PC-3 (cell line): ENCODE results near the gene EIF6.

Source experiments
- CTCF ChIP-seq: fragments of 300-600 bp; sonication (generic); conservative IDR thresholded peaks from 2 replicates; pipeline ENCODE4 v1.5.1; 2017; ENCODE audit warnings: antibody characterized with exemption, low read depth, mild to moderate bottlenecking, low read length
- EZH2phosphoT487 ChIP-seq: fragments of 300-600 bp; sonication (generic); IDR thresholded peaks from 2 replicates; pipeline ENCODE4 v1.6.1; 2018; ENCODE audit warnings: mild to moderate bottlenecking, antibody characterized with exemption, low read length, borderline replicate concordance

GRCh38 chr20:35332540-35333200 is 48.1 kb upstream of the EIF6 start:
- TF ChIP-seq CTCF (no peak), EZH2phosphoT487 (no peak)
